ENCODE results near the gene PTH2R.

DNA sequence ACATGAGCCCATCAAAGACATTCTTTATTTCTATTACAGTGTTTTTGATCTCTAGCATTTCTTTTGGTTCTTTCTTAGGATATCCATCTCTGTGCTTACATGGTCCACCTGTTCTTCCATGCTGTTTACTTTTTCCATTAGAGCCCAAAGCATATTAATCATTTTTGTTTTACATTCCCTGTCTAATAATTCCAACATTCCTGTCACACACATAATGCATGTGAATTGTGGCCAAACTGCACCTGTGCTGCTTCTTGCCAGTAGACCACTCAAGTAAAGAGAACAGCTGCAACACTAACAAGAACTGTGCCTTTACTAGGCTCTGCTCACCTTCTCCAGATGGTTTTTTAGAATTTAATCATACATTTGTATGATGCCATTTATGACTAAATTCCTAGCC, 103.0 kb downstream of the PTH2R start:
- no peak for TF ChIP-seq EZH2phosphoT487 (IDR thresholded peaks at IDR 0.05; ENCODE audit: insufficient read depth, low read depth)
- no peak for TF ChIP-seq EZH2 (IDR thresholded peaks at IDR 0.05; ENCODE audit: insufficient read depth, poor library complexity, severe bottlenecking)
